CD4-positive, alpha-beta T cell (primary cell): Measurements from ENCODE around the gene DAPK3. TPM values are rescaled to one million over a fixed set of nuclear protein-coding genes. Genes with fewer than 3 reads are reported as not detected.

Source experiments
- ATAC-seq: fragments of 200-7000 bp; cut with Tn5 transposase; one replicate; pipeline ENCODE4 v1.10.0; 2022; ENCODE audit warnings: mild to moderate bottlenecking; ENCODE audit not compliant: poor library complexity
- CTCF ChIA-PET: fragments of 350-600 bp; sonication (Branson Sonifier 250); formaldehyde crosslinking; loops from one replicate; lab custom pipeline; 2021; ENCODE audit warnings: antibody characterized with exemption, inconsistent platforms; lab: Charles Lee
- POLR2A ChIA-PET: fragments of 350-600 bp; sonication (Branson Sonifier 250); formaldehyde crosslinking; loops from one replicate; lab custom pipeline; 2021; ENCODE audit warnings: antibody characterized with exemption, inconsistent platforms; lab: Charles Lee
- DNase-seq, 14 experiments: peaks; one replicate each; pipeline ENCODE4 v3.0.0-alpha.2; 2013 to 2020; ENCODE audit warnings: mixed read lengths in 2 of 14
- H3K27ac ChIP-seq, 2 donors: one replicate each; pipeline versions ENCODE4 v1.5.1 to v1.7.0; 2013; ENCODE audit warnings: low read length in 2 of 2, low read depth in 1 of 2, mild to moderate bottlenecking in 1 of 2
- H3K27me3 ChIP-seq, 2 experiments: 1 replicate in 1 of 2; 2 replicates in 1 of 2; pipeline versions ENCODE4 v1.6.1 to v1.7.0; 2013; ENCODE audit warnings: low read length in 2 of 2, control low read depth in 1 of 2, mild to moderate bottlenecking in 1 of 2, moderate library complexity in 1 of 2; ENCODE audit not compliant: insufficient read depth in 2 of 2, control insufficient read depth in 1 of 2
- H3K36me3 ChIP-seq: one replicate; pipeline ENCODE4 v1.6.1; 2013; ENCODE audit warnings: low read length, control low read depth; ENCODE audit not compliant: insufficient read depth
- H3K4me1 ChIP-seq: one replicate; pipeline ENCODE4 v1.6.1; 2013; ENCODE audit warnings: low read length, control low read depth; ENCODE audit not compliant: insufficient read depth
- H3K4me3 ChIP-seq: one replicate; pipeline ENCODE4 v1.5.1; 2013; ENCODE audit warnings: mild to moderate bottlenecking, low read length, moderate library complexity
- H3K9me3 ChIP-seq, 2 experiments: 1 replicate in 1 of 2; 2 replicates in 1 of 2; pipeline versions ENCODE4 v1.6.1 to v1.7.0; 2013; ENCODE audit warnings: low read length in 2 of 2, mild to moderate bottlenecking in 2 of 2, control low read depth in 1 of 2, moderate library complexity in 1 of 2; ENCODE audit not compliant: control insufficient read depth in 1 of 2, insufficient read depth in 1 of 2
- H3K27ac Mint-ChIP-seq: one replicate; pipeline ENCODE4 v1.8.0; 2020; ENCODE audit warnings: mixed read lengths
- H3K27me3 Mint-ChIP-seq: one replicate; pipeline ENCODE4 v1.8.0; 2021; ENCODE audit warnings: mixed read lengths
- H3K36me3 Mint-ChIP-seq: one replicate; pipeline ENCODE4 v1.8.0; 2021; ENCODE audit warnings: low read depth, mixed read lengths
- H3K4me1 Mint-ChIP-seq: one replicate; pipeline ENCODE4 v1.8.0; 2021; ENCODE audit warnings: low read depth, mixed read lengths
- H3K4me3 Mint-ChIP-seq: one replicate; pipeline ENCODE4 v1.8.0; 2020; ENCODE audit warnings: mild to moderate bottlenecking, mixed read lengths
- H3K9me3 Mint-ChIP-seq: one replicate; pipeline ENCODE4 v1.8.0; 2020; ENCODE audit warnings: mixed read lengths
- intact Hi-C, 2 experiments: fragments of 100-400 bp; cut with DNase I in 1 of 2; cut with micrococcal nuclease in 1 of 2; formaldehyde crosslinking; loops; one replicate each; pipeline versions ENCODE4 v1.15.1 to v1.9.0; 2023 to 2025; cut with DNase I, micrococcal nuclease
- total RNA-seq, 174 experiments: library from RNA in 2 of 174; stranded (reverse) in 2 of 174; gene quantifications; one replicate each; pipeline ENCODE4 v1.2.3 and lab custom pipeline; 2021 to 2026
- TF ChIP-seq, protein P1 (sequence below): fragments of 200-600 bp; IDR thresholded peaks from one replicate; pipeline ENCODE4 v1.8.0; 2022; ENCODE audit warnings: antibody characterized with exemption, mild to moderate bottlenecking

The DAPK3 gene
- total RNA-seq, 2 experiments from 2014 or later = 21.1 to 22.9 TPM

- Histone ChIP-seq H3K27me3 (no peaks in the 10 kb centered on the region), H3K9me3 (no peaks in the 10 kb centered on the region), H3K27ac (no peak overlapping the region), H3K4me1 (peaks cover 16% of the 10 kb centered on the region), H3K36me3 (peaks cover 75% of the 10 kb centered on the region), H3K4me3 (no peak overlapping the region)
- H3K36me3 Mint-ChIP-seq = peaks cover 54% of the 10 kb centered on the region
- no peaks in the 10 kb centered on the region for H3K27me3 Mint-ChIP-seq
- no peak for DNase-seq
- peaks cover 5% of the 10 kb centered on the region for H3K4me1 Mint-ChIP-seq
- CTCF ChIA-PET = no interaction called here
- ATAC-seq = no peak
- H3K4me3 Mint-ChIP-seq = no peak overlapping the region
- intact Hi-C loops = no loop called here
- POLR2A ChIA-PET = no interaction called here
- H3K9me3 Mint-ChIP-seq = no peaks in the 10 kb centered on the region
- TF ChIP-seq, protein P1, sequence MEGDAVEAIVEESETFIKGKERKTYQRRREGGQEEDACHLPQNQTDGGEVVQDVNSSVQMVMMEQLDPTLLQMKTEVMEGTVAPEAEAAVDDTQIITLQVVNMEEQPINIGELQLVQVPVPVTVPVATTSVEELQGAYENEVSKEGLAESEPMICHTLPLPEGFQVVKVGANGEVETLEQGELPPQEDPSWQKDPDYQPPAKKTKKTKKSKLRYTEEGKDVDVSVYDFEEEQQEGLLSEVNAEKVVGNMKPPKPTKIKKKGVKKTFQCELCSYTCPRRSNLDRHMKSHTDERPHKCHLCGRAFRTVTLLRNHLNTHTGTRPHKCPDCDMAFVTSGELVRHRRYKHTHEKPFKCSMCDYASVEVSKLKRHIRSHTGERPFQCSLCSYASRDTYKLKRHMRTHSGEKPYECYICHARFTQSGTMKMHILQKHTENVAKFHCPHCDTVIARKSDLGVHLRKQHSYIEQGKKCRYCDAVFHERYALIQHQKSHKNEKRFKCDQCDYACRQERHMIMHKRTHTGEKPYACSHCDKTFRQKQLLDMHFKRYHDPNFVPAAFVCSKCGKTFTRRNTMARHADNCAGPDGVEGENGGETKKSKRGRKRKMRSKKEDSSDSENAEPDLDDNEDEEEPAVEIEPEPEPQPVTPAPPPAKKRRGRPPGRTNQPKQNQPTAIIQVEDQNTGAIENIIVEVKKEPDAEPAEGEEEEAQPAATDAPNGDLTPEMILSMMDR = no peak
- no peak overlapping the region for H3K27ac Mint-ChIP-seq
Measured at GRCh38 chr19:3964256-3965194, 6.4 kb downstream of the DAPK3 start.

DNA sequence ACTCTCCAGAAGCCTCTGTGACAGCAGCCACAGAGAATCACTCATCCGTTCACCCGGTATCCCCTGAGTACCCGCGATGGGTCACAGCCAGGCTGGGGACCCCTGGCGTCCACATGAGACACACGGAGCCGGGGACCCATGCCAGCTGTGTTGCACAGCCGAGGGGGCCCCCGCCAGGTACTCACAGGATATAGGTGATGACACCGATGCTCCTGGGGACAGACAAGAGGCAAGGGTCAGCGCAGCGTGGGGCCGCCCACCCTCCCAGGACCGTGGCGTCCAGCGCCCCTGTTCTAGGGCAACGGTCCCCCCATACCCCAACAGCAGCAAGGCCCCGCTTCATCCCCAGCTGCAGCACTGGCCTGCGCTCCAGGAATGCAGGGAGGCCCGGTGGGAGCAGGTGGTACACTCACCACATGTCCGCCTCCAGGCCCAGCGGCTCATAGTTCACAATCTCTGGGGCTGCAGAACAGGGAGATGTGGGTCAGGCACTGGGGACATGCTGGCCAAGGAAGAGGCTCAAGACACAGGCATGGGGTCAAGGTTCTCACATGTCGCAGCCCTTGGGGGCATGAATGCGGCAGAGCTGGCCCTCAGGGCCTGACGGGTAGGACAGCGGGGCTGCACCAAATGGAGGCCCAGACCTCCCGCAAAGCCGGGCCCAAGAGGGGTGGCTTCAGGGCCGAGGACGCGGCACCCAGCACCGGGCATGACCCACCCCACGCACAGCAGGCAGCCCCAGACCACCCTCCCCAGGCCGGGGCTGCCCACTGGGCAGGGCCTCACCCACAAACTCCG is 7.2 kb downstream of the DAPK3 start:
- POLR2A ChIA-PET = no interaction called here
- Histone ChIP-seq H3K4me1 (peaks cover 7% of the 10 kb centered on the region), H3K27ac (no peak overlapping the region), H3K27me3 (no peaks in the 10 kb centered on the region), H3K4me3 (no peak overlapping the region), H3K36me3 (peaks cover 79% of the 10 kb centered on the region), H3K9me3 (no peaks in the 10 kb centered on the region)
- intact Hi-C loops = no loop called here
- TF ChIP-seq, protein P1 = no peak
- no peaks in the 10 kb centered on the region for H3K4me1 Mint-ChIP-seq
- H3K36me3 Mint-ChIP-seq = peaks cover 48% of the 10 kb centered on the region
- no peak overlapping the region for H3K4me3 Mint-ChIP-seq
- no peaks in the 10 kb centered on the region for H3K27me3 Mint-ChIP-seq
- no peaks in the 10 kb centered on the region for H3K9me3 Mint-ChIP-seq
- DNase-seq (no peak), ATAC-seq (no peak)
- H3K27ac Mint-ChIP-seq = no peak overlapping the region
- CTCF ChIA-PET = no interaction called here

DNA sequence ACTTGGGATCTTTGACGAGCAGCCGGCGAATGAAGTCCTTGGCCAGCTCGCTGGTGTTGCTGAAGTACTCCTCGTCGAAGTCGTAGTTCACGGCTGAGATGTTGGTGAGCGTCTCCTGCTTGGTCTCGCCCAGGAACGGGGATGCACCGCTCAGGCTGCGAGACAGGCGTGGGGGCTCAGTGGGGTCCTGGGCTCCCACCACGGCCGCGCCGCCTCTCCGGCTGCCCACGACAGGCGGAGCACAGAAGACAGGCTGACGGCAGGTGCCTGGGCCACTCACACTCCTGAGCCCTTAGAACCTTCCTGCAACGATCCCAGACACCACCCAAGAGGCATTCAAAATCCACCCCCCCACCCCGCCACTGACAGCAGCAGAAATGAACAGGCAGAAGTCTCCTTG is 9.9 kb downstream of the DAPK3 start:
- Histone ChIP-seq H3K9me3 (no peaks in the 10 kb centered on the region), H3K36me3 (peaks cover 68% of the 10 kb centered on the region), H3K4me3 (no peak overlapping the region), H3K27ac (no peak overlapping the region), H3K27me3 (no peaks in the 10 kb centered on the region), H3K4me1 (peaks cover 1% of the 10 kb centered on the region)
- Mint-ChIP-seq H3K27ac (no peak overlapping the region), H3K36me3 (peaks cover 39% of the 10 kb centered on the region), H3K9me3 (no peaks in the 10 kb centered on the region), H3K4me3 (no peak overlapping the region), H3K27me3 (no peaks in the 10 kb centered on the region), H3K4me1 (no peaks in the 10 kb centered on the region)
- TF ChIP-seq, protein P1 = no peak
- ATAC-seq = no peak
- intact Hi-C loops = no loop called here
- no peak for DNase-seq
- ChIA-PET POLR2A (no interaction called here), CTCF (no interaction called here)
